Measurements from ENCODE around the gene GATD1. TPM values are rescaled to one million over a fixed set of nuclear protein-coding genes. Genes with fewer than 3 reads are reported as not detected.

Gene GATD1
- total and polyA plus RNA-seq, 10 of the 15 experiments (the other 5 are each of a cell fraction or from before 2014, with no cell fraction given): 1.2 to 92.6 (median 22.3) TPM

DNA sequence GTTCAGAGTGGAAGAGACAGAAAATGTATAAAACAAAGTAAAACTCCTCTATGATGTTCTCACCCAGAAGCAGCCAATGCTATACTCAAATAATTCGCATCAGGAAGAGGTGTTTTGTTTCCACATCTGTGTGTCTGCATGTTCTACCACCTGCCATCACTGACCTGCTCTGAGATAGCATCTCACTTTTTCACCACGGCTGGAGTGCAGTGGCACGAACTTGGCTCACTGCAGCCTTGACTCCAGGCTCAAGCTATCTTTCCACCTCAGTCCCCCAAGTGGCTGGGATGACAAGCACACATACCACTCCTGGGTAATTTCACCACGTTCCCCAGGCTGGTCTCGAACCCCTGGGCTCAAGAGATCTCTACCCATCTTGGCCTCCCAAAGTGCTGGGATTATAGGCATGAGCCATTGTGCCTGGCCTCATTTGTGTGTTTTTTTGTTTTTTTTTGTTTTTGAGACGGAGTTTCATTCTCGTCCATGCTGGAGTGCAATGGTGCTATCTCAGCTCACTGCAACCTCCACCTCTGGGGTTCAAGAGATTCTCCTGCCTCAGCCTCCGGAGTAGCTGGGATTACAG lies 15.7 kb downstream of the GATD1 start:
- H3K4me3 ChIP-seq: no peak overlapping the region
- no peak overlapping the region for H3K27ac ChIP-seq (ENCODE audit: control insufficient read depth, insufficient read depth)
- H3K27me3 ChIP-seq (replicated peaks in 1 of 2; ENCODE audit: control insufficient read depth in 2 of 2, insufficient read depth in 2 of 2, low read length in 1 of 2): no peaks in the 10 kb centered on the region
- ATAC-seq: no peak
- CTCF ChIA-PET: no interaction called here
- RAD21 ChIA-PET (ENCODE audit: unreplicated experiment): no interaction called here
- SMC1A ChIA-PET (ENCODE audit: uncharacterized antibody, unreplicated experiment): no interaction called here
- POLR2A ChIA-PET: no interaction called here
- H4K20me1 ChIP-seq (ENCODE audit: control insufficient read depth, insufficient read depth): no peaks in the 10 kb centered on the region
- H3K79me2 ChIP-seq (ENCODE audit: control insufficient read depth, insufficient read depth, low read length): no peaks in the 10 kb centered on the region
- intact Hi-C loops (cut with micrococcal nuclease; ENCODE audit: unreplicated experiment) (no loop called here), in situ Hi-C loops (cut with MboI) (no loop called here)
- peaks cover 36 to 37% of the 10 kb centered on the region in 2 experiments; a peak in 3 of 4 replicates for H3K36me3 ChIP-seq (ENCODE audit: control insufficient read depth in 2 of 2, insufficient read depth in 2 of 2, low read length in 1 of 2)
- H3K9ac ChIP-seq (ENCODE audit: control insufficient read depth, insufficient read depth, low read length): no peak overlapping the region
- no peak overlapping the region for H3K4me2 ChIP-seq (ENCODE audit: control insufficient read depth, insufficient read depth)
- BruUV-seq (replicated peaks): no TSS peak
- TF ChIP-seq POLR2A (IDR thresholded peaks at IDR 0.05; ENCODE audit: low read depth, low read length): peak; percentile 35; the same call in 1 of the 2 replicates
- TF ChIP-seq BMI1 (IDR thresholded peaks at IDR 0.05; ENCODE audit: borderline replicate concordance): no peak
- no peaks in the 10 kb centered on the region for H3K4me1 ChIP-seq (ENCODE audit: control insufficient read depth, insufficient read depth, low read length)
- FAIRE-seq: no peak
- H2AFZ ChIP-seq (ENCODE audit: control insufficient read depth, low read depth, low read length): no peak overlapping the region
- no peak for DNase-seq (ENCODE audit: low read depth, low spot score)
- H3K9me3 ChIP-seq (replicated peaks; ENCODE audit: control insufficient read depth, insufficient read depth, low read length): no peaks in the 10 kb centered on the region
- 96% methylated on average over 8 of the region's 8 CpGs for WGBS (ENCODE audit: insufficient coverage, insufficient replicate concordance, low lambda C conversion rate, missing lambda C conversion rate)

GRCh38 chr11:760236-760635 lies 17.1 kb downstream of the GATD1 start:
- Histone ChIP-seq H3K36me3 (ENCODE audit: control insufficient read depth in 2 of 2, insufficient read depth in 2 of 2, low read length in 1 of 2) (peaks cover 36 to 37% of the 10 kb centered on the region in 2 experiments; a peak in 3 of 4 replicates), H3K4me3 (no peak overlapping the region), H4K20me1 (ENCODE audit: control insufficient read depth, insufficient read depth) (no peaks in the 10 kb centered on the region; the same call in 1 of the 2 replicates), H3K9me3 (replicated peaks; ENCODE audit: control insufficient read depth, insufficient read depth, low read length) (no peaks in the 10 kb centered on the region), H3K27me3 (replicated peaks in 1 of 2; ENCODE audit: control insufficient read depth in 2 of 2, insufficient read depth in 2 of 2, low read length in 1 of 2) (no peaks in the 10 kb centered on the region), H3K9ac (ENCODE audit: control insufficient read depth, insufficient read depth, low read length) (no peak overlapping the region), H3K79me2 (ENCODE audit: control insufficient read depth, insufficient read depth, low read length) (0 out of 2 replicates have a peak, but pooled peaks cover 2% of the 10 kb centered on the region), H2AFZ (ENCODE audit: control insufficient read depth, low read depth, low read length) (no peak overlapping the region), H3K27ac (ENCODE audit: control insufficient read depth, insufficient read depth) (no peak overlapping the region), H3K4me2 (ENCODE audit: control insufficient read depth, insufficient read depth) (no peak overlapping the region), H3K4me1 (ENCODE audit: control insufficient read depth, insufficient read depth, low read length) (no peaks in the 10 kb centered on the region)
- no peak for DNase-seq (ENCODE audit: low read depth, low spot score)
- TF ChIP-seq, protein P1, sequence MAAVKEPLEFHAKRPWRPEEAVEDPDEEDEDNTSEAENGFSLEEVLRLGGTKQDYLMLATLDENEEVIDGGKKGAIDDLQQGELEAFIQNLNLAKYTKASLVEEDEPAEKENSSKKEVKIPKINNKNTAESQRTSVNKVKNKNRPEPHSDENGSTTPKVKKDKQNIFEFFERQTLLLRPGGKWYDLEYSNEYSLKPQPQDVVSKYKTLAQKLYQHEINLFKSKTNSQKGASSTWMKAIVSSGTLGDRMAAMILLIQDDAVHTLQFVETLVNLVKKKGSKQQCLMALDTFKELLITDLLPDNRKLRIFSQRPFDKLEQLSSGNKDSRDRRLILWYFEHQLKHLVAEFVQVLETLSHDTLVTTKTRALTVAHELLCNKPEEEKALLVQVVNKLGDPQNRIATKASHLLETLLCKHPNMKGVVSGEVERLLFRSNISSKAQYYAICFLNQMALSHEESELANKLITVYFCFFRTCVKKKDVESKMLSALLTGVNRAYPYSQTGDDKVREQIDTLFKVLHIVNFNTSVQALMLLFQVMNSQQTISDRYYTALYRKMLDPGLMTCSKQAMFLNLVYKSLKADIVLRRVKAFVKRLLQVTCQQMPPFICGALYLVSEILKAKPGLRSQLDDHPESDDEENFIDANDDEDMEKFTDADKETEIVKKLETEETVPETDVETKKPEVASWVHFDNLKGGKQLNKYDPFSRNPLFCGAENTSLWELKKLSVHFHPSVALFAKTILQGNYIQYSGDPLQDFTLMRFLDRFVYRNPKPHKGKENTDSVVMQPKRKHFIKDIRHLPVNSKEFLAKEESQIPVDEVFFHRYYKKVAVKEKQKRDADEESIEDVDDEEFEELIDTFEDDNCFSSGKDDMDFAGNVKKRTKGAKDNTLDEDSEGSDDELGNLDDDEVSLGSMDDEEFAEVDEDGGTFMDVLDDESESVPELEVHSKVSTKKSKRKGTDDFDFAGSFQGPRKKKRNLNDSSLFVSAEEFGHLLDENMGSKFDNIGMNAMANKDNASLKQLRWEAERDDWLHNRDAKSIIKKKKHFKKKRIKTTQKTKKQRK (IDR thresholded peaks at IDR 0.05; ENCODE audit: low read depth, low read length): no peak
- TF ChIP-seq POLR2A (IDR thresholded peaks at IDR 0.05; ENCODE audit: low read depth, low read length): 0 out of 2 replicates have a peak, but pooled peaks have one; percentile 20
- intact Hi-C loops (cut with micrococcal nuclease; ENCODE audit: unreplicated experiment): no loop called here
- no peak for ATAC-seq
- no peak for FAIRE-seq
- in situ Hi-C loops (cut with MboI): no loop called here
- ChIA-PET CTCF (interaction anchor here (1.6 kb wide), 1 partner anchor 11 kb away, joined by 5 read pairs; no protein-coding TSS in a partner anchor), SMC1A (ENCODE audit: uncharacterized antibody, unreplicated experiment) (no interaction called here), POLR2A (no interaction called here), RAD21 (ENCODE audit: unreplicated experiment) (no interaction called here)
- no TSS peak for BruUV-seq (replicated peaks)

All from GM12878 (cell line).